ENCODE data around the gene CDYL.

GRCh38 chr6:4997862-4998261 lies 221.7 kb downstream of the CDYL start:
- no peak for TF ChIP-seq YY1 (IDR thresholded peaks at IDR 0.05; ENCODE audit: low read depth)
- TF ChIP-seq REST (IDR thresholded peaks at IDR 0.05; ENCODE audit: low read depth), result no peak
- TF ChIP-seq RAD21 (IDR thresholded peaks at IDR 0.05; ENCODE audit: low read depth), result no peak

Measured in Ishikawa (cell line).